HepG2 (cell line): ENCODE measurements around the gene UBE2S.
A peak's percentile ranks its signal among the peaks of the same experiment; 100 is the strongest.

Source experiments
- HMGXB4 ChIP-seq, 2 experiments: sonication (generic) in 1 of 2; formaldehyde crosslinking in 1 of 2; IDR thresholded peaks; 2 replicates each; pipeline versions ENCODE4 v1.4.0 to v1.6.1; 2018 to 2020; ENCODE audit warnings: missing genetic modification reagents in 2 of 2, borderline replicate concordance in 1 of 2, low read depth in 1 of 2, mild to moderate bottlenecking in 1 of 2, missing biosample characterization in 1 of 2
- NCOR1 ChIP-seq: fragments of 200-600 bp; sonication (generic); IDR thresholded peaks from 2 replicates; pipeline ENCODE4 v1.7.0; 2017; ENCODE audit warnings: antibody characterized with exemption, low read length, borderline replicate concordance
- PBX2 ChIP-seq: IDR thresholded peaks from 2 replicates; pipeline ENCODE4 v1.6.1; 2016; ENCODE audit warnings: control low read depth
- RBFOX2 ChIP-seq: fragments of 200-400 bp; formaldehyde crosslinking; IDR thresholded peaks from 2 replicates; pipeline ENCODE4 v1.6.1; 2017; ENCODE audit warnings: low read depth, mild to moderate bottlenecking, low read length
- SRSF4 ChIP-seq: fragments of 200-400 bp; formaldehyde crosslinking; IDR thresholded peaks from one replicate; pipeline ENCODE4 v1.6.1; 2018; ENCODE audit warnings: mild to moderate bottlenecking, low read depth, low read length, moderate library complexity; ENCODE audit not compliant: poor library complexity, severe bottlenecking
- TEAD3 ChIP-seq: optimal IDR thresholded peaks from 2 replicates; pipeline ENCODE3; 2016; ENCODE audit warnings: borderline replicate concordance
- ZNF234 ChIP-seq: sonication (generic); formaldehyde crosslinking; conservative IDR thresholded peaks from 2 replicates; pipeline ENCODE4 v1.5.1; 2020; ENCODE audit warnings: mild to moderate bottlenecking, missing genetic modification reagents
- ZNF883 ChIP-seq: sonication (generic); formaldehyde crosslinking; IDR thresholded peaks from 2 replicates; pipeline ENCODE4 v1.5.1; 2020; ENCODE audit warnings: mild to moderate bottlenecking, missing genetic modification reagents; ENCODE audit errors: not compliant biosample characterization
- TF ChIP-seq, protein P1 (sequence below): sonication (generic); formaldehyde crosslinking; IDR thresholded peaks from 2 replicates; pipeline ENCODE4 v1.5.1; 2020; ENCODE audit warnings: mild to moderate bottlenecking, missing genetic modification reagents, moderate library complexity
- TF ChIP-seq, protein P2 (sequence below): sonication (generic); formaldehyde crosslinking; conservative IDR thresholded peaks from 2 replicates; pipeline ENCODE4 v1.4.0; 2020; ENCODE audit warnings: missing genetic modification reagents
- TF ChIP-seq, protein P3 (sequence below): sonication (generic); formaldehyde crosslinking; IDR thresholded peaks from 2 replicates; pipeline ENCODE4 v1.5.0; 2020; ENCODE audit warnings: mild to moderate bottlenecking, low read depth, missing genetic modification reagents, borderline replicate concordance

- TF ChIP-seq ZNF883 (CRISPR knock-in tag) = no peak
- TF ChIP-seq ZNF234 = no peak
- TF ChIP-seq SRSF4 = no peak
- no peak for TF ChIP-seq TEAD3 (CRISPR knock-in tag)
- no peak for TF ChIP-seq NCOR1
- TF ChIP-seq, protein P1, sequence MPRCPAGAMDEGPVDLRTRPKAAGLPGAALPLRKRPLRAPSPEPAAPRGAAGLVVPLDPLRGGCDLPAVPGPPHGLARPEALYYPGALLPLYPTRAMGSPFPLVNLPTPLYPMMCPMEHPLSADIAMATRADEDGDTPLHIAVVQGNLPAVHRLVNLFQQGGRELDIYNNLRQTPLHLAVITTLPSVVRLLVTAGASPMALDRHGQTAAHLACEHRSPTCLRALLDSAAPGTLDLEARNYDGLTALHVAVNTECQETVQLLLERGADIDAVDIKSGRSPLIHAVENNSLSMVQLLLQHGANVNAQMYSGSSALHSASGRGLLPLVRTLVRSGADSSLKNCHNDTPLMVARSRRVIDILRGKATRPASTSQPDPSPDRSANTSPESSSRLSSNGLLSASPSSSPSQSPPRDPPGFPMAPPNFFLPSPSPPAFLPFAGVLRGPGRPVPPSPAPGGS (CRISPR knock-in tag) = no peak
- TF ChIP-seq, protein P2, sequence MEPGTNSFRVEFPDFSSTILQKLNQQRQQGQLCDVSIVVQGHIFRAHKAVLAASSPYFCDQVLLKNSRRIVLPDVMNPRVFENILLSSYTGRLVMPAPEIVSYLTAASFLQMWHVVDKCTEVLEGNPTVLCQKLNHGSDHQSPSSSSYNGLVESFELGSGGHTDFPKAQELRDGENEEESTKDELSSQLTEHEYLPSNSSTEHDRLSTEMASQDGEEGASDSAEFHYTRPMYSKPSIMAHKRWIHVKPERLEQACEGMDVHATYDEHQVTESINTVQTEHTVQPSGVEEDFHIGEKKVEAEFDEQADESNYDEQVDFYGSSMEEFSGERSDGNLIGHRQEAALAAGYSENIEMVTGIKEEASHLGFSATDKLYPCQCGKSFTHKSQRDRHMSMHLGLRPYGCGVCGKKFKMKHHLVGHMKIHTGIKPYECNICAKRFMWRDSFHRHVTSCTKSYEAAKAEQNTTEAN (CRISPR knock-in tag) = no peak
- TF ChIP-seq, protein P3, sequence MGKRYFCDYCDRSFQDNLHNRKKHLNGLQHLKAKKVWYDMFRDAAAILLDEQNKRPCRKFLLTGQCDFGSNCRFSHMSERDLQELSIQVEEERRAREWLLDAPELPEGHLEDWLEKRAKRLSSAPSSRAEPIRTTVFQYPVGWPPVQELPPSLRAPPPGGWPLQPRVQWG (CRISPR knock-in tag) = no peak
- no peak for TF ChIP-seq HMGXB4 (CRISPR knock-in tag; IDR thresholded peaks at IDR 0.05; ENCODE audit: borderline replicate concordance in 1 of 2, low read depth in 1 of 2)
- TF ChIP-seq PBX2 (CRISPR knock-in tag) = no peak
- peak; percentile 68 for TF ChIP-seq RBFOX2
Measured at GRCh38 chr19:55389386-55390317, 17.9 kb downstream of the UBE2S start.
